PC-9 (cell line): ENCODE data around the gene KRTAP5-5. TPM values are rescaled to one million over a fixed set of nuclear protein-coding genes. Genes with fewer than 3 reads are reported as not detected.

Experiments
- BruUV-seq: library from RNA; stranded (reverse); fragments of 400-500 nt; replicated peaks from 2 replicates; lab custom pipeline; 2021; lab: Mats Ljungman, UMichigan
- CTCF ChIA-PET: fragments of 300-600 bp; sonication (Branson Sonifier 250); formaldehyde crosslinking; loops from one replicate; lab custom pipeline; 2022; ENCODE audit warnings: antibody characterized with exemption; lab: Charles Lee
- POLR2A ChIA-PET: fragments of 300-600 bp; sonication (Branson Sonifier 250); formaldehyde crosslinking; loops from one replicate; lab custom pipeline; 2022; ENCODE audit warnings: antibody characterized with exemption; ENCODE audit not compliant: unreplicated experiment; lab: Charles Lee
- DNase-seq, 2 experiments: peaks; one replicate each; pipeline versions ENCODE4 v3.0.0 to v3.0.0-alpha.2; 2015 to 2022; ENCODE audit warnings: mixed read lengths in 1 of 2
- H2AFZ ChIP-seq: fragments of 200-600 bp; sonication (generic); 2 replicates; pipeline ENCODE4 v1.8.1; 2017; ENCODE audit warnings: antibody characterized with exemption
- H3F3A ChIP-seq: fragments of 200-600 bp; sonication (generic); 2 replicates; pipeline ENCODE4 v1.8.1; 2017; ENCODE audit warnings: antibody characterized with exemption, mild to moderate bottlenecking, low read depth; ENCODE audit not compliant: insufficient read depth
- H3K27ac ChIP-seq: fragments of 200-600 bp; sonication (generic); 2 replicates; pipeline ENCODE4 v1.6.1; 2016; ENCODE audit warnings: mixed run types
- H3K27me3 ChIP-seq: fragments of 200-600 bp; sonication (generic); 2 replicates; pipeline ENCODE4 v1.6.1; 2016; ENCODE audit warnings: low read depth, mixed run types; ENCODE audit not compliant: insufficient read depth
- H3K36me3 ChIP-seq: fragments of 200-600 bp; sonication (generic); 2 replicates; pipeline ENCODE4 v1.6.1; 2016; ENCODE audit warnings: low read depth, mixed run types
- H3K4me1 ChIP-seq: fragments of 200-600 bp; sonication (generic); replicated peaks from 2 replicates; pipeline ENCODE4 v1.6.1; 2016; ENCODE audit warnings: mixed run types; ENCODE audit not compliant: insufficient read depth
- H3K4me2 ChIP-seq: fragments of 200-600 bp; sonication (generic); 2 replicates; pipeline ENCODE4 v1.6.1; 2017; ENCODE audit warnings: mixed run types
- H3K4me3 ChIP-seq: fragments of 200-600 bp; sonication (generic); 2 replicates; pipeline ENCODE4 v1.6.1; 2016; ENCODE audit warnings: mixed run types
- H3K79me2 ChIP-seq: fragments of 200-600 bp; sonication (generic); 2 replicates; pipeline ENCODE4 v1.6.1; 2017; ENCODE audit warnings: low read depth, mixed run types
- H3K9me2 ChIP-seq: fragments of 200-600 bp; sonication (generic); 2 replicates; pipeline ENCODE4 v1.8.1; 2017; ENCODE audit warnings: mild to moderate bottlenecking; ENCODE audit not compliant: insufficient read depth
- H3K9me3 ChIP-seq: fragments of 200-600 bp; sonication (generic); 2 replicates; pipeline ENCODE4 v1.8.1; 2016; ENCODE audit warnings: low read depth; ENCODE audit not compliant: insufficient read depth
- H4K20me1 ChIP-seq: fragments of 200-600 bp; sonication (generic); 2 replicates; pipeline ENCODE4 v1.8.1; 2017; ENCODE audit not compliant: insufficient read depth
- EZH2 ChIP-seq: fragments of 200-600 bp; sonication (generic); IDR thresholded peaks from 2 replicates; pipeline ENCODE4 v1.8.0; 2017; ENCODE audit warnings: antibody characterized with exemption, low read depth
- intact Hi-C: fragments of 100-400 bp; cut with micrococcal nuclease; formaldehyde crosslinking; loops from one replicate; pipeline ENCODE4 v1.10.0; 2022; ENCODE audit not compliant: unreplicated experiment
- total RNA-seq: library from RNA; stranded (reverse); gene quantifications from 2 replicates; pipeline ENCODE4 v1.2.3, GENCODE V29; 2021
- TF ChIP-seq, protein P1 (sequence below): fragments of 200-600 bp; sonication (generic); conservative IDR thresholded peaks from 2 replicates; pipeline ENCODE4 v1.6.1; 2017; ENCODE audit warnings: mixed run types, antibody characterized with exemption, mild to moderate bottlenecking, moderate library complexity

The KRTAP5-5 gene
- total RNA-seq, 1 experiment from 2014 or later: not detected

DNA sequence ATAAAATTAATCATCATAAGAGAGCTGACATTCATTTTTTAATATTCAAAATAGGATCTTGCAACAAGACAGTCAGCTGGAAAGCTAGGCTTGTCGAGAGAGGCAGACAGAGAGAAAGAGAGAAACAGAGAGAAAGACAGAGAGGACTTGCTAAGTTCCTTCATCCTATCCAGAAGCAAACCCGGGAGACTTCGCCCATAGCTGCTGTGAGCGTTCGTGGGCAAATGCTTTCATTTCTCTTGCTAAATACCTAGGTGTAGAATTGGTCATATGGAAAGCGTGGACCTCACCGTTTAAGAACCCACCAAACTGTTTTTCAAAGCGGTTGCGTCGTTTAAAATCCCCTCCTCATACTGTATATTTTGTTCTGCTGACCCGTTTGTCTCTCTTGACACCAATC, 42.1 kb downstream of the KRTAP5-5 start:
- BruUV-seq: no TSS peak
- Histone ChIP-seq H3K27ac (no peak overlapping the region), H3F3A (no peaks in the 10 kb centered on the region), H3K4me1 (no peaks in the 10 kb centered on the region), H4K20me1 (no peaks in the 10 kb centered on the region), H3K27me3 (peaks cover 52% of the 10 kb centered on the region), H3K4me2 (no peak overlapping the region), H3K9me3 (no peaks in the 10 kb centered on the region), H3K4me3 (no peak overlapping the region), H3K36me3 (no peaks in the 10 kb centered on the region), H3K79me2 (no peaks in the 10 kb centered on the region), H2AFZ (no peak overlapping the region), H3K9me2 (no peaks in the 10 kb centered on the region)
- no peak for DNase-seq
- TF ChIP-seq, protein P1, sequence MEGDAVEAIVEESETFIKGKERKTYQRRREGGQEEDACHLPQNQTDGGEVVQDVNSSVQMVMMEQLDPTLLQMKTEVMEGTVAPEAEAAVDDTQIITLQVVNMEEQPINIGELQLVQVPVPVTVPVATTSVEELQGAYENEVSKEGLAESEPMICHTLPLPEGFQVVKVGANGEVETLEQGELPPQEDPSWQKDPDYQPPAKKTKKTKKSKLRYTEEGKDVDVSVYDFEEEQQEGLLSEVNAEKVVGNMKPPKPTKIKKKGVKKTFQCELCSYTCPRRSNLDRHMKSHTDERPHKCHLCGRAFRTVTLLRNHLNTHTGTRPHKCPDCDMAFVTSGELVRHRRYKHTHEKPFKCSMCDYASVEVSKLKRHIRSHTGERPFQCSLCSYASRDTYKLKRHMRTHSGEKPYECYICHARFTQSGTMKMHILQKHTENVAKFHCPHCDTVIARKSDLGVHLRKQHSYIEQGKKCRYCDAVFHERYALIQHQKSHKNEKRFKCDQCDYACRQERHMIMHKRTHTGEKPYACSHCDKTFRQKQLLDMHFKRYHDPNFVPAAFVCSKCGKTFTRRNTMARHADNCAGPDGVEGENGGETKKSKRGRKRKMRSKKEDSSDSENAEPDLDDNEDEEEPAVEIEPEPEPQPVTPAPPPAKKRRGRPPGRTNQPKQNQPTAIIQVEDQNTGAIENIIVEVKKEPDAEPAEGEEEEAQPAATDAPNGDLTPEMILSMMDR: no peak
- no peak for TF ChIP-seq EZH2
- ChIA-PET CTCF (no interaction called here), POLR2A (no interaction called here)
- intact Hi-C loops: no loop called here

DNA sequence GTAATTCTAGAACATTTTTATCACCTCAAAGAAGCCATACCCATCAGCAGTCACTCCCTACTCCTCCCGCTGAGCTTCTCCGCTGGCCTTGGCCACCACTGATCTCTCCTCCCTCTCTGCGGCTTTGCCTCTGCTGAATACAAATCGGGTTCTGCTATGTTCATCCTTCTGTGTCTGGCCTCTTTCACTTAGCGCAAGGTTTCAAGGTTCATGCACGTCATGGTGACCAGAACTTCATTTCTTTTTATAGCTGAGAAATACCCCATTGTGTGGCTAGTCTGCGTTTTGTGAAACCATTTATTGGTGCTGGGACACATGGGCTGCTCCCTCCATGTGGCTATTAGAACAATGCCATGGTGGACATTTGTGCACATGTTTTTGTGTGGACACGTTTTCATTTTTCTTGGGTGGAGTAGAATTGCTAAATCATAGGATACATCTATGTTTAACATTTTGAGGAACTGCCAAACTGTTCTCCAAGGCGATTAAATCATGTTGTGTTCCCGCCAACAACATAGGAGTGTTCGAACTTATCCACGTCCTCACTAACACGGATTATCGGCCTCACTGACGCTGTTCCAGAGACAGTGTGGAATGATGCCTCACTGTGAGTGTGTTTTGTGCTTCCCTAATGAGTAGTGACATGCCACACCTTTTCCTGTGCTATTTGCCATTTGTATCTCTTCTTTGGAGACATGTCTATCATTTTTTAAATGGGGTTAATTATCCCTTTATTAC, 43.2 kb downstream of the KRTAP5-5 start:
- no TSS peak for BruUV-seq
- H3K9me3 ChIP-seq: no peaks in the 10 kb centered on the region
- no peaks in the 10 kb centered on the region for H3K9me2 ChIP-seq
- TF ChIP-seq EZH2: no peak
- TF ChIP-seq, protein P1: no peak
- H3K4me2 ChIP-seq: no peak overlapping the region
- intact Hi-C loops: no loop called here
- no peak overlapping the region for H3K4me3 ChIP-seq
- H3K36me3 ChIP-seq: no peaks in the 10 kb centered on the region
- no peak for DNase-seq
- H3K79me2 ChIP-seq: no peaks in the 10 kb centered on the region
- ChIA-PET CTCF (no interaction called here), POLR2A (no interaction called here)
- H3K27ac ChIP-seq: no peak overlapping the region
- H3F3A ChIP-seq: no peaks in the 10 kb centered on the region
- no peaks in the 10 kb centered on the region for H3K4me1 ChIP-seq
- no peak overlapping the region for H2AFZ ChIP-seq
- H3K27me3 ChIP-seq: peaks cover 51% of the 10 kb centered on the region
- H4K20me1 ChIP-seq: no peaks in the 10 kb centered on the region

DNA sequence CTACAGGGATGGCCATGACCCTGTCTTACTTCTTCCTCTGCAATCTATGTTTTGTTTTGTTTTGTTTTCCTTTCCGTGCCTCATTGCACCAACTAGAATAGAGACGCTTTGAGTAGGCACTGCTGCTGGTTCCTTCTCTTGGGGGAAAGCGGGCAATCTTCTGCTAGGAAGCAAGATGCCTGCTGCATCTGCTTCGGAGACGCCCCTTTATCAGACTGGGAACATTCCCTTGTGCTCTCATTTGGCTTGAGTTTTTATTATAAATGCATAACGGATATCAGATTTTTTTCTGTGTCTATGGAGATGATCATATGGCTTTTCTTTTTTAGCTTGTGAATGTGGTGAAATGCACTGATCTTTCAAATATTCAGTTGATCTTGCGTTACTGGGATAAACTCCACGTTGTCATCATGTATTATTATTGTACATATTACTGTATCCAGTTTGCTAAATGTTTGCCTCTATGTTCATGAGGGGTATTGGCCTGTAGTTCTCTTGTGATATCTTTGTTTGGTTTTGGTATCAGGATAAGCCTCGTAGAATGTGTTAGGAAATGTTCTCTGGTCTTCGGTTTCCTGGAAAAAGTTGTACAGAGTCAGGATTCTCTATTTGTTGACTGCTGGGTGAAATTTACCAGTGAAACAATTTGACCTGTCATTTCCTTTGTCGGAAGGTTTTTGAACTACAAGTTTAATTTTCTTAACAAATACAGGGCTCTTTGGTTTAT, 44.0 kb downstream of the KRTAP5-5 start:
- H4K20me1 ChIP-seq: no peaks in the 10 kb centered on the region
- H3K36me3 ChIP-seq: no peaks in the 10 kb centered on the region
- H3K4me3 ChIP-seq: no peak overlapping the region
- no peaks in the 10 kb centered on the region for H3K79me2 ChIP-seq
- no peaks in the 10 kb centered on the region for H3K9me2 ChIP-seq
- CTCF ChIA-PET: no interaction called here
- no peak for DNase-seq
- H3F3A ChIP-seq: no peaks in the 10 kb centered on the region
- H3K27me3 ChIP-seq: peaks cover 44% of the 10 kb centered on the region
- no peak overlapping the region for H3K4me2 ChIP-seq
- POLR2A ChIA-PET: no interaction called here
- no peak overlapping the region for H2AFZ ChIP-seq
- no peak overlapping the region for H3K27ac ChIP-seq
- H3K4me1 ChIP-seq: no peaks in the 10 kb centered on the region
- no TSS peak for BruUV-seq
- intact Hi-C loops: no loop called here
- TF ChIP-seq, protein P1: no peak
- no peak for TF ChIP-seq EZH2
- H3K9me3 ChIP-seq: no peaks in the 10 kb centered on the region
